PC-9 (cell line): ENCODE results near the gene PAK4. TPM values are rescaled to one million over a fixed set of nuclear protein-coding genes. Genes with fewer than 3 reads are reported as not detected.

Experiments
- BruUV-seq: library from RNA; stranded (reverse); fragments of 400-500 nt; replicated peaks from 2 replicates; lab custom pipeline; 2021; lab: Mats Ljungman, UMichigan
- CTCF ChIA-PET: fragments of 300-600 bp; sonication (Branson Sonifier 250); formaldehyde crosslinking; loops from one replicate; lab custom pipeline; 2022; ENCODE audit warnings: antibody characterized with exemption; lab: Charles Lee
- POLR2A ChIA-PET: fragments of 300-600 bp; sonication (Branson Sonifier 250); formaldehyde crosslinking; loops from one replicate; lab custom pipeline; 2022; ENCODE audit warnings: antibody characterized with exemption; ENCODE audit not compliant: unreplicated experiment; lab: Charles Lee
- DNase-seq, 2 experiments: peaks; one replicate each; pipeline versions ENCODE4 v3.0.0 to v3.0.0-alpha.2; 2015 to 2022; ENCODE audit warnings: mixed read lengths in 1 of 2
- H2AFZ ChIP-seq: fragments of 200-600 bp; sonication (generic); 2 replicates; pipeline ENCODE4 v1.8.1; 2017; ENCODE audit warnings: antibody characterized with exemption
- H3F3A ChIP-seq: fragments of 200-600 bp; sonication (generic); 2 replicates; pipeline ENCODE4 v1.8.1; 2017; ENCODE audit warnings: antibody characterized with exemption, mild to moderate bottlenecking, low read depth; ENCODE audit not compliant: insufficient read depth
- H3K27ac ChIP-seq: fragments of 200-600 bp; sonication (generic); 2 replicates; pipeline ENCODE4 v1.6.1; 2016; ENCODE audit warnings: mixed run types
- H3K27me3 ChIP-seq: fragments of 200-600 bp; sonication (generic); 2 replicates; pipeline ENCODE4 v1.6.1; 2016; ENCODE audit warnings: low read depth, mixed run types; ENCODE audit not compliant: insufficient read depth
- H3K36me3 ChIP-seq: fragments of 200-600 bp; sonication (generic); 2 replicates; pipeline ENCODE4 v1.6.1; 2016; ENCODE audit warnings: low read depth, mixed run types
- H3K4me1 ChIP-seq: fragments of 200-600 bp; sonication (generic); replicated peaks from 2 replicates; pipeline ENCODE4 v1.6.1; 2016; ENCODE audit warnings: mixed run types; ENCODE audit not compliant: insufficient read depth
- H3K4me2 ChIP-seq: fragments of 200-600 bp; sonication (generic); 2 replicates; pipeline ENCODE4 v1.6.1; 2017; ENCODE audit warnings: mixed run types
- H3K4me3 ChIP-seq: fragments of 200-600 bp; sonication (generic); 2 replicates; pipeline ENCODE4 v1.6.1; 2016; ENCODE audit warnings: mixed run types
- H3K79me2 ChIP-seq: fragments of 200-600 bp; sonication (generic); 2 replicates; pipeline ENCODE4 v1.6.1; 2017; ENCODE audit warnings: low read depth, mixed run types
- H3K9me2 ChIP-seq: fragments of 200-600 bp; sonication (generic); 2 replicates; pipeline ENCODE4 v1.8.1; 2017; ENCODE audit warnings: mild to moderate bottlenecking; ENCODE audit not compliant: insufficient read depth
- H3K9me3 ChIP-seq: fragments of 200-600 bp; sonication (generic); 2 replicates; pipeline ENCODE4 v1.8.1; 2016; ENCODE audit warnings: low read depth; ENCODE audit not compliant: insufficient read depth
- H4K20me1 ChIP-seq: fragments of 200-600 bp; sonication (generic); 2 replicates; pipeline ENCODE4 v1.8.1; 2017; ENCODE audit not compliant: insufficient read depth
- EZH2 ChIP-seq: fragments of 200-600 bp; sonication (generic); IDR thresholded peaks from 2 replicates; pipeline ENCODE4 v1.8.0; 2017; ENCODE audit warnings: antibody characterized with exemption, low read depth
- intact Hi-C: fragments of 100-400 bp; cut with micrococcal nuclease; formaldehyde crosslinking; loops from one replicate; pipeline ENCODE4 v1.10.0; 2022; ENCODE audit not compliant: unreplicated experiment
- total RNA-seq: library from RNA; stranded (reverse); gene quantifications from 2 replicates; pipeline ENCODE4 v1.2.3, GENCODE V29; 2021
- TF ChIP-seq, protein P1 (sequence below): fragments of 200-600 bp; sonication (generic); conservative IDR thresholded peaks from 2 replicates; pipeline ENCODE4 v1.6.1; 2017; ENCODE audit warnings: mixed run types, antibody characterized with exemption, mild to moderate bottlenecking, moderate library complexity

PAK4 gene
- total RNA-seq, 1 experiment from 2014 or later = 77.8 TPM

DNA sequence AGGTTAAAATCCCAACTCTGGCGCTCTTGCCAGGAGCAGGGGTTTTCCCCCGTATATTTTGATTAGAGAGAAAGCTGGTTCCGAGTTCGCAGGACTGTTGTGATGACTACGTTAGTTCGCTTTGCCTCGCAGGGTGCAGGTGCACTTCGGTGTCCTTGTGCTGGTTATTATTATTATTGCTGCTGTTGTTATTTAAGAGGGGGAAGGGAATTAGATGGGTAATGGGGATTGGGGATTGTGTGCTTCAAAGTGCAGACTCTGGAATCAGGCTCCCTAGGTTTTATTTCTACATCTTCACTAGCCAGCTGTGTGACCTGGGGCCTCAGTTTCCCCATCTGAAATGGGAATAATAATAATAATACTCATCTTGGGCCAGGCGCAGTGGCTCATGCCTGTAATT, 26.2 kb upstream of the PAK4 start:
- no peaks in the 10 kb centered on the region for H3K9me2 ChIP-seq
- no peaks in the 10 kb centered on the region for H4K20me1 ChIP-seq
- H3F3A ChIP-seq = no peaks in the 10 kb centered on the region
- no peaks in the 10 kb centered on the region for H3K9me3 ChIP-seq
- H3K4me2 ChIP-seq = no peak overlapping the region
- intact Hi-C loops = no loop called here
- no peaks in the 10 kb centered on the region for H3K36me3 ChIP-seq
- ChIA-PET POLR2A (no interaction called here), CTCF (no interaction called here)
- no peak overlapping the region for H3K4me3 ChIP-seq
- H3K4me1 ChIP-seq = no peaks in the 10 kb centered on the region
- H2AFZ ChIP-seq = no peak overlapping the region
- H3K27ac ChIP-seq = no peak overlapping the region
- BruUV-seq = no TSS peak
- TF ChIP-seq EZH2 = no peak
- TF ChIP-seq, protein P1, sequence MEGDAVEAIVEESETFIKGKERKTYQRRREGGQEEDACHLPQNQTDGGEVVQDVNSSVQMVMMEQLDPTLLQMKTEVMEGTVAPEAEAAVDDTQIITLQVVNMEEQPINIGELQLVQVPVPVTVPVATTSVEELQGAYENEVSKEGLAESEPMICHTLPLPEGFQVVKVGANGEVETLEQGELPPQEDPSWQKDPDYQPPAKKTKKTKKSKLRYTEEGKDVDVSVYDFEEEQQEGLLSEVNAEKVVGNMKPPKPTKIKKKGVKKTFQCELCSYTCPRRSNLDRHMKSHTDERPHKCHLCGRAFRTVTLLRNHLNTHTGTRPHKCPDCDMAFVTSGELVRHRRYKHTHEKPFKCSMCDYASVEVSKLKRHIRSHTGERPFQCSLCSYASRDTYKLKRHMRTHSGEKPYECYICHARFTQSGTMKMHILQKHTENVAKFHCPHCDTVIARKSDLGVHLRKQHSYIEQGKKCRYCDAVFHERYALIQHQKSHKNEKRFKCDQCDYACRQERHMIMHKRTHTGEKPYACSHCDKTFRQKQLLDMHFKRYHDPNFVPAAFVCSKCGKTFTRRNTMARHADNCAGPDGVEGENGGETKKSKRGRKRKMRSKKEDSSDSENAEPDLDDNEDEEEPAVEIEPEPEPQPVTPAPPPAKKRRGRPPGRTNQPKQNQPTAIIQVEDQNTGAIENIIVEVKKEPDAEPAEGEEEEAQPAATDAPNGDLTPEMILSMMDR = no peak
- no peaks in the 10 kb centered on the region for H3K27me3 ChIP-seq
- no peak for DNase-seq
- no peaks in the 10 kb centered on the region for H3K79me2 ChIP-seq

DNA sequence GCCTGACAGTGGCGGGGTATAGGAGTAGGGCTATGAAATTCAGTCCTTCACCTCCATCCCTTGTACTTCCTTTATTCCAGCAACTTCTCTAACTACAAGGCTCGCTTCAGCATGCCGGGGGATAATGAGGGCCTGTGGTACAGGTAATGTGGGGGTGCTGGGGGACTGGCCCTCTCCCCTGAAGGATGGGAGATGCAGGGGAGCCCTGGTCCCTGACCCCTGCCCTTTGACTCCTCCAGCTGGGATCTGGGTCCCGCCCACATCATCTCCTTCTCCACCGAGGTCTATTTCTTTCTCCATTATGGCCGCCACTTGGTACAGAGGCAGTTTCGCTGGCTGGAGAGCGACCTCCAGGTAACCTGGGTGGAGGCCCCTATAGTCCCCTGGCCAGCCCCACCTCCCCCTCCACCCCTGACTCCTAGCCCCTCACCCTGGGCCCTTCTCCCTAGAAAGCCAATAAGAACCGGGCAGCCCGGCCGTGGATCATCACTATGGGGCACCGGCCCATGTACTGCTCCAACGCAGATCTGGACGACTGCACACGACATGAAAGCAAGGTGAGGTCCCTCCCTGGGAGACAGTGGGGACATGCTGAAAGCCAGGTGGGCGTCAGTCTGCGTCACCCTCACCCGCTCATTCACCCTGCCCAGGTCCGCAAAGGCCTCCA, 25.0 kb upstream of the PAK4 start:
- H2AFZ ChIP-seq = no peak overlapping the region
- no peaks in the 10 kb centered on the region for H3F3A ChIP-seq
- TF ChIP-seq, protein P1 = no peak
- TF ChIP-seq EZH2 = no peak
- ChIA-PET POLR2A (no interaction called here), CTCF (interaction anchor here (0.6 to 0.7 kb wide), 2 partner anchors 407 to 453 kb away, joined by 3 to 10 read pairs; partner anchors contain the start of gene ACTN4)
- no peaks in the 10 kb centered on the region for H3K4me1 ChIP-seq
- no TSS peak for BruUV-seq
- H3K4me3 ChIP-seq = no peak overlapping the region
- H4K20me1 ChIP-seq = no peaks in the 10 kb centered on the region
- no peaks in the 10 kb centered on the region for H3K27me3 ChIP-seq
- no peaks in the 10 kb centered on the region for H3K36me3 ChIP-seq
- no peaks in the 10 kb centered on the region for H3K9me3 ChIP-seq
- H3K79me2 ChIP-seq = no peaks in the 10 kb centered on the region
- DNase-seq = no peak
- no peak overlapping the region for H3K4me2 ChIP-seq
- H3K27ac ChIP-seq = no peak overlapping the region
- no peaks in the 10 kb centered on the region for H3K9me2 ChIP-seq
- intact Hi-C loops = no loop called here

DNA sequence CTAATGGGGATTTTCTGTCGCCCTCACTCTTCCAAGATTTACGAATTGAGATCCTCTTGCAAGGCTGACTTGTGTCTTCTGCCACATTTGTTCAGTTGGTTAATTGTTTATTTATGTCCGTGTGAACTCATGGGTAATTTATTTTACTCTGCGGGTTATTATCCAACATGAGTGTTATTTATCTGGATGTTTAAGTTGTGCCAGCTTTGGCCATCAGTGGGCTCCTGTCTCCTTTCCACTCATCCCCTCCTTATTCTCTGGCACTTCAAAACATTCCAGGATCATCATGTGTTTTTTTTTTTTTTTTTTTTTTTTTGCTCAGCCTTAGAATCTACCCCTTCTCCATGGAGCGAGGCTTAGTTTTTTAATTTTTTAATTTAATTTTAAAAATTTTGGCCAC, 22.4 kb upstream of the PAK4 start:
- Histone ChIP-seq H2AFZ (no peak overlapping the region), H3K27ac (no peak overlapping the region)
- POLR2A ChIA-PET = no interaction called here

More for the DNA sequence above, 22.4 kb upstream of the PAK4 start:
- CTCF ChIA-PET = no interaction called here
- intact Hi-C loops = no loop called here
- TF ChIP-seq, protein P1 = no peak
- no peak for TF ChIP-seq EZH2
- H3K36me3 ChIP-seq = no peaks in the 10 kb centered on the region
- no peak for DNase-seq
- no peaks in the 10 kb centered on the region for H3K4me1 ChIP-seq
- H3K27me3 ChIP-seq = no peaks in the 10 kb centered on the region
- H3K9me2 ChIP-seq = no peaks in the 10 kb centered on the region
- H3K4me2 ChIP-seq = no peak overlapping the region
- no peaks in the 10 kb centered on the region for H4K20me1 ChIP-seq
- H3K79me2 ChIP-seq = no peaks in the 10 kb centered on the region
- H3K4me3 ChIP-seq = no peak overlapping the region
- no peaks in the 10 kb centered on the region for H3F3A ChIP-seq
- no peaks in the 10 kb centered on the region for H3K9me3 ChIP-seq
- no TSS peak for BruUV-seq
